PC-9 (cell line): ENCODE data around the gene POU3F2.

Experiments used
- CTCF ChIP-seq: fragments of 200-600 bp; sonication (generic); conservative IDR thresholded peaks from 2 replicates; pipeline ENCODE4 v1.6.1; 2017; ENCODE audit warnings: mixed run types, antibody characterized with exemption, mild to moderate bottlenecking, moderate library complexity
- EZH2 ChIP-seq: fragments of 200-600 bp; sonication (generic); IDR thresholded peaks from 2 replicates; pipeline ENCODE4 v1.8.0; 2017; ENCODE audit warnings: antibody characterized with exemption, low read depth

GRCh38 chr6:98824162-98824901, 10.0 kb upstream of the POU3F2 start:
- no peak for TF ChIP-seq CTCF
- no peak for TF ChIP-seq EZH2
